Osteoblast (primary cell): ENCODE results near the gene DIP2B. TPM values are rescaled to one million over a fixed set of nuclear protein-coding genes. Genes with fewer than 3 reads are reported as not detected.

ENCODE experiments used
- DNase-seq: peaks from one replicate; pipeline ENCODE4 v3.0.0; 2011; ENCODE audit warnings: low spot score, mixed read lengths; ENCODE audit not compliant: insufficient read length; ENCODE audit errors: missing footprints
- H2AFZ ChIP-seq: 2 replicates; pipeline ENCODE4 v1.6.0; 2011; ENCODE audit warnings: mild to moderate bottlenecking, low read length
- H3K27ac ChIP-seq: 2 replicates; pipeline ENCODE4 v1.5.1; 2011; ENCODE audit warnings: mild to moderate bottlenecking, low read depth, low read length, moderate library complexity
- H3K27me3 ChIP-seq: 2 replicates; pipeline ENCODE4 v1.6.0; 2012; ENCODE audit warnings: mild to moderate bottlenecking, control low read depth, inconsistent platforms, low read length, moderate library complexity; ENCODE audit not compliant: insufficient read depth
- H3K36me3 ChIP-seq: 2 replicates; pipeline ENCODE4 v1.5.1; 2011; ENCODE audit warnings: mild to moderate bottlenecking, low read length, control low read depth, moderate library complexity; ENCODE audit not compliant: insufficient read depth
- H3K4me1 ChIP-seq: 2 replicates; pipeline ENCODE4 v1.5.1; 2011; ENCODE audit warnings: mild to moderate bottlenecking, low read length, control low read depth, moderate library complexity; ENCODE audit not compliant: insufficient read depth
- H3K4me2 ChIP-seq: 2 replicates; pipeline ENCODE4 v1.6.0; 2011; ENCODE audit warnings: mild to moderate bottlenecking, low read length; ENCODE audit not compliant: insufficient read depth
- H3K4me3 ChIP-seq: fragments of 200-600 bp; sonication (generic); 3 replicates; pipeline ENCODE4 v1.5.1; 2012; ENCODE audit warnings: mild to moderate bottlenecking, low read length, inconsistent platforms; ENCODE audit not compliant: insufficient read depth
- H3K79me2 ChIP-seq: 2 replicates; pipeline ENCODE4 v1.6.0; 2012; ENCODE audit warnings: mild to moderate bottlenecking, low read length, control low read depth, inconsistent platforms; ENCODE audit not compliant: insufficient read depth
- H3K9me3 ChIP-seq: 2 replicates; pipeline ENCODE4 v1.5.1; 2011; ENCODE audit warnings: low read depth, low read length, control low read depth
- H4K20me1 ChIP-seq: 2 replicates; pipeline ENCODE4 v1.6.0; 2012; ENCODE audit warnings: mild to moderate bottlenecking, low read length, control low read depth; ENCODE audit not compliant: insufficient read depth
- CTCF ChIP-seq: IDR thresholded peaks from 2 replicates; pipeline ENCODE4 v1.5.1; 2011; ENCODE audit warnings: mild to moderate bottlenecking, low read depth, low read length, moderate library complexity; ENCODE audit errors: extremely low read depth
- total RNA-seq: library from RNA; depleted of rRNA; stranded (reverse); fragments of >200 nt; gene quantifications from 2 replicates; pipeline ENCODE4 v1.2.3, GENCODE V29; 2012

The DIP2B gene
- total RNA-seq, 1 donor: 28.2 TPM

GRCh38 chr12:50508414-50508813 is 3.6 kb downstream of the DIP2B start:
- DNase-seq: no peak
- H4K20me1 ChIP-seq: peaks cover 21% of the 10 kb centered on the region
- H2AFZ ChIP-seq: no peak overlapping the region
- H3K4me2 ChIP-seq: no peak overlapping the region
- H3K79me2 ChIP-seq: peaks cover 75% of the 10 kb centered on the region
- TF ChIP-seq CTCF: no peak
- H3K27ac ChIP-seq: no peak overlapping the region
- no peaks in the 10 kb centered on the region for H3K9me3 ChIP-seq
- no peak overlapping the region for H3K4me3 ChIP-seq
- no peaks in the 10 kb centered on the region for H3K36me3 ChIP-seq
- peaks cover 17% of the 10 kb centered on the region for H3K4me1 ChIP-seq
- H3K27me3 ChIP-seq: no peaks in the 10 kb centered on the region

GRCh38 chr12:50508970-50509663 is 4.3 kb downstream of the DIP2B start:
- TF ChIP-seq CTCF: no peak
- H3K4me1 ChIP-seq: peaks cover 17% of the 10 kb centered on the region
- peaks cover 82% of the 10 kb centered on the region for H3K79me2 ChIP-seq
- H3K9me3 ChIP-seq: no peaks in the 10 kb centered on the region
- no peak overlapping the region for H2AFZ ChIP-seq
- no peak for DNase-seq
- H3K27me3 ChIP-seq: no peaks in the 10 kb centered on the region
- no peak overlapping the region for H3K27ac ChIP-seq
- H3K4me2 ChIP-seq: no peak overlapping the region
- no peaks in the 10 kb centered on the region for H3K36me3 ChIP-seq
- H3K4me3 ChIP-seq: no peak overlapping the region
- peaks cover 21% of the 10 kb centered on the region for H4K20me1 ChIP-seq

- H3K4me3 ChIP-seq: no peak overlapping the region
- H4K20me1 ChIP-seq: peaks cover 8% of the 10 kb centered on the region
These were observed 9.9 kb downstream of the DIP2B start for GRCh38 chr12:50514526-50515276.

More at GRCh38 chr12:50514526-50515276, 9.9 kb downstream of the DIP2B start:
- H3K27me3 ChIP-seq: no peaks in the 10 kb centered on the region
- H3K36me3 ChIP-seq: no peaks in the 10 kb centered on the region
- no peak overlapping the region for H3K4me2 ChIP-seq
- H3K4me1 ChIP-seq: peaks cover 10% of the 10 kb centered on the region
- peaks cover 82% of the 10 kb centered on the region for H3K79me2 ChIP-seq
- TF ChIP-seq CTCF: no peak
- no peak for DNase-seq
- H3K27ac ChIP-seq: no peak overlapping the region
- no peaks in the 10 kb centered on the region for H3K9me3 ChIP-seq
- H2AFZ ChIP-seq: no peak overlapping the region
